ENCODE data around the gene DDR1. TPM values are rescaled to one million over a fixed set of nuclear protein-coding genes. Genes with fewer than 3 reads are reported as not detected.
A peak's percentile ranks its signal among the peaks of the same experiment; 100 is the strongest.
"Not testable (repeated sequence)": the region's sequence is repeated elsewhere in the genome, so short reads cannot be mapped to it uniquely, and the experiment has no call there.

DDR1 gene
- total RNA-seq, 1 donor from 2014 or later = 128 TPM

DNA sequence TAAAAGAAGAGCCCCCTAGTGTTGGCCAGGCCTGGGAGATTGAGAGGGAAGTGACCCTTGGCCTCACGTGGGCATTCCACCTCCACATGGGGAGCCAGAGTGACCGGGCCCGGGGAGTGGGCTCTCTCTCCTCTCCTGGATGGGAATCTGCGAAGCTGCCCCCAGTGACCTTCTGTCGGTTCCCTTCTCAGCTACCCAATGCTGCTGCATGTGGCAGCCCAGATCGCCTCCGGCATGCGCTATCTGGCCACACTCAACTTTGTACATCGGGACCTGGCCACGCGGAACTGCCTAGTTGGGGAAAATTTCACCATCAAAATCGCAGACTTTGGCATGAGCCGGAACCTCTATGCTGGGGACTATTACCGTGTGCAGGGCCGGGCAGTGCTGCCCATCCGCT is 13.6 kb downstream of the DDR1 start:
- DNase-seq (ENCODE audit: low read depth) = no peak
- TF ChIP-seq, protein P1, sequence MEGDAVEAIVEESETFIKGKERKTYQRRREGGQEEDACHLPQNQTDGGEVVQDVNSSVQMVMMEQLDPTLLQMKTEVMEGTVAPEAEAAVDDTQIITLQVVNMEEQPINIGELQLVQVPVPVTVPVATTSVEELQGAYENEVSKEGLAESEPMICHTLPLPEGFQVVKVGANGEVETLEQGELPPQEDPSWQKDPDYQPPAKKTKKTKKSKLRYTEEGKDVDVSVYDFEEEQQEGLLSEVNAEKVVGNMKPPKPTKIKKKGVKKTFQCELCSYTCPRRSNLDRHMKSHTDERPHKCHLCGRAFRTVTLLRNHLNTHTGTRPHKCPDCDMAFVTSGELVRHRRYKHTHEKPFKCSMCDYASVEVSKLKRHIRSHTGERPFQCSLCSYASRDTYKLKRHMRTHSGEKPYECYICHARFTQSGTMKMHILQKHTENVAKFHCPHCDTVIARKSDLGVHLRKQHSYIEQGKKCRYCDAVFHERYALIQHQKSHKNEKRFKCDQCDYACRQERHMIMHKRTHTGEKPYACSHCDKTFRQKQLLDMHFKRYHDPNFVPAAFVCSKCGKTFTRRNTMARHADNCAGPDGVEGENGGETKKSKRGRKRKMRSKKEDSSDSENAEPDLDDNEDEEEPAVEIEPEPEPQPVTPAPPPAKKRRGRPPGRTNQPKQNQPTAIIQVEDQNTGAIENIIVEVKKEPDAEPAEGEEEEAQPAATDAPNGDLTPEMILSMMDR (conservative IDR thresholded peaks at IDR 0.05; ENCODE audit: low read depth, low read length) = no peak
- H3K4me3 ChIP-seq (ENCODE audit: low read depth, low read length) = no peak overlapping the region

DNA sequence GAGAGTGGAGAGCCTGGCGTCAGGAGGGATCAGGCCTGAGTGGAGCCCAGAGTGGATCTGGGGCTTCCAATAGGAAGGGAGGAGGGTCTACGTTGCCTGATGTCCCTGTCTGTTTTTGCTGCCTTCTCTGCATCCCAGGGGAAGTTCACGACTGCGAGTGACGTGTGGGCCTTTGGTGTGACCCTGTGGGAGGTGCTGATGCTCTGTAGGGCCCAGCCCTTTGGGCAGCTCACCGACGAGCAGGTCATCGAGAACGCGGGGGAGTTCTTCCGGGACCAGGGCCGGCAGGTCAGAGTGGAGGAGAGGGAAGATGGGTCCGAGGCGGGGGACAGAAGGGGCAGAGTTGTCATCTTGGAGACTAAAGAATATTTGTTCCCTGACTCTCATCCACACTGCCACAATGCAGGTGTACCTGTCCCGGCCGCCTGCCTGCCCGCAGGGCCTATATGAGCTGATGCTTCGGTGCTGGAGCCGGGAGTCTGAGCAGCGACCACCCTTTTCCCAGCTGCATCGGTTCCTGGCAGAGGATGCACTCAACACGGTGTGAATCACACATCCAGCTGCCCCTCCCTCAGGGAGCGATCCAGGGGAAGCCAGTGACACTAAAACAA is 14.5 kb downstream of the DDR1 start:
- no peak overlapping the region for H3K4me3 ChIP-seq (ENCODE audit: low read depth, low read length)
- TF ChIP-seq, protein P1 (conservative IDR thresholded peaks at IDR 0.05; ENCODE audit: low read depth, low read length) = no peak
- no peak for DNase-seq (ENCODE audit: low read depth)

DNA sequence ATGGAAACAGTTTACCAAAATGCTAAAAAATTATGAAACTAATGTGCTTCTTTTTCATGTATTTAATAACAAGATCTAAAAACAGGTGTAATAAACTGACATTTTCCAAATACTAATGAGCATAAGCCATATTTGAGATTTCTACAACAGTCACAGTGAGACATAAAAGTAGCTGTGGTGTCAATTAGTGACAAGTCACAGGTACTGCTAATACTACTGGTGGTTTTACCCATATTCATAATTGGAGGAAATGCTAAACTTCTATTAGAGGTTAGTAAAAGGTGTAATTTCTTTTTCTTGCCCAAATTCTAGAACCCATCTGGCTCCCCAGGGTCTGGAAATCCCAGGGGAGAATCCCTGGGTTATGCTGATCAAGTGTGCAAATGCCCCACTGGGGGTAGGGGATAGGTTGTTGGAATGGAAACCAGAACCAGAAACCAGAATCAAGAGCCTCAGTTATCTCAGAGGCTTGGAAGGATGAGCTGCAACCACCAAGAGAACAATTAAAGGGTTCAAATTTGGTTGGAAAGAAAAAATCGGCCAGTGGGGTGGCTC is 16.6 kb downstream of the DDR1 start:
- TF ChIP-seq, protein P1 (conservative IDR thresholded peaks at IDR 0.05; ENCODE audit: low read depth, low read length) = no peak
- H3K4me3 ChIP-seq (ENCODE audit: low read depth, low read length) = no peak overlapping the region
- no peak for DNase-seq (ENCODE audit: low read depth)

DNA sequence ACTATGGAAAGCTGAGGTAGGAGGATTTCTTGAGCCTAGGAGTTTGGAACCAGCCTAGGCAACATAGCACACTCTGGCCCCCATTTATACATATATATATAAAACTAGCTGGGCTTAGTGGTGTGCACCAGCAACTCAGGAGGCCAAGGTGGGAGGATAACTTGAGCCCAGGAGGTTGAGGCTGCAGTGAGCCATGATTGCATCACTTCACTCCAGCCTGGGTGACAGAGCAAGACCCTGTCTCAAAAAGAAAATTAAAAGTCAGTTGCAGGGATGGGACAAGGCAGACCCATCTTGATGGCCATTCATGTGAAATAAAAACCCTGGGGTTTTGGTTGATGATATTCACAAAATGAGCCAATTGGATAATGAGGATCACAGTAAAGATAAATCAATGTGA is 17.1 kb downstream of the DDR1 start:
- DNase-seq (ENCODE audit: low read depth) = no peak
- H3K4me3 ChIP-seq (ENCODE audit: low read depth, low read length) = no peak overlapping the region
- TF ChIP-seq, protein P1 (conservative IDR thresholded peaks at IDR 0.05; ENCODE audit: low read depth, low read length) = no peak

DNA sequence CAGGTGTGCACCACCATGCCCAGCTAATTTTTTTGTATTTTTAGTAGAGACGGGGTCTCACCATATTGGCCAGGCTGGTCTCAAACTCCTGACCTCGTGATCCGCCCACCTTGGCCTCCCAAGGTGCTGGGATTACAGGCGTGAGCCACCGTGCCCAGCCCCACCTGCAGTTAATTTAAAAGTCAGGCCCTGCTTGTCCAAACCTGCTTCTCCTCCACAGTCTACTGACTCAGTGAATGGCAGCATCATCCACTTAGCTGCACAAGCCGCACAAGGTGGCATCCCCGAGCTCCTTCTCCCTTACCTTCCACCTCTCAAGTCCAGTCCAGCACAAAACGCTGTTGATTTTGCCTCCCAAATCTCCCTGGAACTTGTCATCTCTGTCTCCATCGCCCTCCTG is 17.9 kb downstream of the DDR1 start:
- not testable (repeated sequence) for DNase-seq (ENCODE audit: low read depth); H3K4me3 ChIP-seq (ENCODE audit: low read depth, low read length)

DNA sequence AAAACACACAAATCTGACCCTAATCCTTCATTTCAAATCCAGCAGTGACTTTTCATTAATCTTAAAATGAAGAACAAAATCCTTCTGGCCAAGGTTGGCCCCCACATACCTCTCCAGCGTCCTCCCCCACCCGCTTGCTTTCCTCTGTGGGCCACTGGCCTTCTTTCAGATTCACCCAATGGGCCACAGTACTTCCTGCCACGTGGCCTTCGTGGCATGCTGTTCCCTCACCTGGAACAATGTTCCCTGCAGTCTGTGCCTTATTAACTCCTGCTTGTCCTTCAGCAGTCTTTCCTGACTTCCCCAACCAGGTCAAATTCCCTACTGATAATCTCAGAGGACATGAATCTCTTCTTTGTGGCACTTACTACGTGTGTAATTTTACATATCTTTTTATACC is 18.4 kb downstream of the DDR1 start:
- TF ChIP-seq, protein P1 (conservative IDR thresholded peaks at IDR 0.05; ENCODE audit: low read depth, low read length) = no peak
- no peak overlapping the region for H3K4me3 ChIP-seq (ENCODE audit: low read depth, low read length)
- no peak for DNase-seq (ENCODE audit: low read depth)

DNA sequence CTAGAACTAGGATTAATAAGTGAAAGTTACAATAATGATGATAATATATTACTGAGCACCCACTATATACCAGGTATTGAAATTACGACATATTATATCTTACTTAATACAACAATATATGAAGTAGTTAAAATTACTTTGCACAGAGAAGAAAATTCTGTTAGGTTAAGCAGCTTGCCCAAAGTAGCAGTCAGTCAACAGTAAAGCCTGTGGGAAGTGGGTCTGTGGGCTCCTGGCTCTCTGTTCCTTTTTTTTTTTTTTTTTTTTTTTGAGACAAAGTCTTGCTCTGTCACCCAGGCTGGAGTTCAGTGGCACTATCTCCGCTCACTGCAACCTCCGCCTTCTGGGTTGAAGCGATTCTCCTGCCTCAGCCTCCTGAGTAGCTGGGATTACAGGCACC is 18.9 kb downstream of the DDR1 start:
- no peak overlapping the region for H3K4me3 ChIP-seq (ENCODE audit: low read depth, low read length)
- DNase-seq (ENCODE audit: low read depth) = no peak
- TF ChIP-seq, protein P1 (conservative IDR thresholded peaks at IDR 0.05; ENCODE audit: low read depth, low read length) = no peak

DNA sequence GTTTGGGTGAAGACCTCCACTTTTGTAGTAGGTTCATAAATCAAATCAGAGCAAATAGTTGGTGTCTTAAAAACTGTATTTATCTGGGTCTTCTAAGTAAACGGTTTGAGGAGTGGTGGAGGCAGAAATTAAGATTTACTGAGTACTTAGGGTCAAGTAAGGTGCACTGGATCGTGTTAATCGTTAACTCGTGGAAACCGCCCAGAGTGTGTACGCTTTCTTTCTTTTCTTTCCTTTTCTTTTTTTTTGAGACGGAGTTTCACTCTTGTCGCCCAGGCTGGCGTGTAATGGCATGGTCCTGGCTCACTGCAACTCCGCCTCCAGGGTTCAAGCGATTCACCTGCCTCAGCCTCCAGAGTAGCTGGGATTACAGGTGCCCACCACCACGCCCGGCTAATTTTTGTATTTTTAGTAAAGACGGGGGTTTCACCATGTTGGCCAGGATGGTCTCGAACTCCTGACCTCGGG is 23.0 kb downstream of the DDR1 start:
- DNase-seq (ENCODE audit: low read depth) = not testable (repeated sequence)
- peak overlapping the region; percentile 82 for H3K4me3 ChIP-seq (ENCODE audit: low read depth, low read length)

Measured in epithelial cell of proximal tubule (primary cell).